HCT116 (cell line): ENCODE results near the gene ANKRD44.

Source experiments
- CEBPB ChIP-seq: IDR thresholded peaks from 2 replicates; pipeline ENCODE4 v1.6.1; 2012; ENCODE audit warnings: low read depth
- EGR1 ChIP-seq: IDR thresholded peaks from 2 replicates; pipeline ENCODE4 v1.6.1; 2012; ENCODE audit warnings: low read depth
- ELF1 ChIP-seq: IDR thresholded peaks from 2 replicates; pipeline ENCODE4 v1.6.1; 2012; ENCODE audit warnings: low read depth, borderline replicate concordance
- JUND ChIP-seq: IDR thresholded peaks from 2 replicates; pipeline ENCODE4 v1.6.1; 2012
- POLR2A ChIP-seq: IDR thresholded peaks from 2 replicates; pipeline ENCODE4 v1.7.0; 2011; ENCODE audit warnings: borderline replicate concordance; ENCODE audit not compliant: insufficient read depth, insufficient read length; ENCODE audit errors: extremely low read depth
- POLR2AphosphoS5 ChIP-seq: IDR thresholded peaks from 2 replicates; pipeline ENCODE4 v1.6.1; 2011; ENCODE audit warnings: mild to moderate bottlenecking, low read depth, low read length, moderate library complexity
- RAD21 ChIP-seq: IDR thresholded peaks from 2 replicates; pipeline ENCODE4 v1.6.1; 2012; ENCODE audit warnings: low read depth, mild to moderate bottlenecking
- TF ChIP-seq, protein P1 (sequence below), 3 experiments: fragments of 200-600 bp in 1 of 3; sonication (generic) in 1 of 3; IDR thresholded peaks in 2 of 3; conservative IDR thresholded peaks in 1 of 3; 2 replicates each; pipeline ENCODE4 v1.5.1; 2012 to 2017; ENCODE audit warnings: low read depth in 2 of 3, low read length in 2 of 3, antibody characterized with exemption in 1 of 3, borderline replicate concordance in 1 of 3, control low read depth in 1 of 3, mild to moderate bottlenecking in 1 of 3, mixed read lengths in 1 of 3, mixed run types in 1 of 3, moderate library complexity in 1 of 3; ENCODE audit not compliant: insufficient read depth in 1 of 3
- TF ChIP-seq, protein P2 (sequence below): IDR thresholded peaks from 2 replicates; pipeline ENCODE4 v1.6.1; 2012
- TF ChIP-seq, protein P3 (sequence below): IDR thresholded peaks from 2 replicates; pipeline ENCODE4 v1.6.1; 2012; ENCODE audit warnings: low read depth

DNA sequence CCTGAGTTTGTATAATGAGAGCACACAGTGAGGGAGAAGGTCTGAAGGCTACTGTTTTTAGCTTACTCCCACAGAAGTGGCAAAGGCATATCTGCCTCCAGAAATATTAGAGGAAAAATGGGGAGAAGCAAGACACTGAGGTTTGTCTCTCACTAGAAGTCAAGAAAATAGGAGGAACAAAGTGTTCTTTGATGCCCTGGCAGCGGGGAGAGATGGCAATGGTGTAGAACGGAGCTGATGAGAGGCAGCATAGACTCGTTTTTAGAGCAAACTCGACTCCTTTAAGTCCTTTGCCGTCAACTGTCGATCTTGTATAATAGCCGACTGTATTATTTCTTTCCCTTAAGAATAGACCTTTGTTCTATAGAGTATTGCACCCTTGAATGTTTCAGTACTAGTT is 73.8 kb downstream of the ANKRD44 start:
- TF ChIP-seq CEBPB (no peak), POLR2A (no peak), ELF1 (no peak), POLR2AphosphoS5 (no peak), EGR1 (no peak), JUND (no peak), RAD21 (no peak)
- TF ChIP-seq, protein P1, sequence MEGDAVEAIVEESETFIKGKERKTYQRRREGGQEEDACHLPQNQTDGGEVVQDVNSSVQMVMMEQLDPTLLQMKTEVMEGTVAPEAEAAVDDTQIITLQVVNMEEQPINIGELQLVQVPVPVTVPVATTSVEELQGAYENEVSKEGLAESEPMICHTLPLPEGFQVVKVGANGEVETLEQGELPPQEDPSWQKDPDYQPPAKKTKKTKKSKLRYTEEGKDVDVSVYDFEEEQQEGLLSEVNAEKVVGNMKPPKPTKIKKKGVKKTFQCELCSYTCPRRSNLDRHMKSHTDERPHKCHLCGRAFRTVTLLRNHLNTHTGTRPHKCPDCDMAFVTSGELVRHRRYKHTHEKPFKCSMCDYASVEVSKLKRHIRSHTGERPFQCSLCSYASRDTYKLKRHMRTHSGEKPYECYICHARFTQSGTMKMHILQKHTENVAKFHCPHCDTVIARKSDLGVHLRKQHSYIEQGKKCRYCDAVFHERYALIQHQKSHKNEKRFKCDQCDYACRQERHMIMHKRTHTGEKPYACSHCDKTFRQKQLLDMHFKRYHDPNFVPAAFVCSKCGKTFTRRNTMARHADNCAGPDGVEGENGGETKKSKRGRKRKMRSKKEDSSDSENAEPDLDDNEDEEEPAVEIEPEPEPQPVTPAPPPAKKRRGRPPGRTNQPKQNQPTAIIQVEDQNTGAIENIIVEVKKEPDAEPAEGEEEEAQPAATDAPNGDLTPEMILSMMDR (IDR thresholded peaks at IDR 0.05 in 2 of 3, conservative IDR thresholded peaks at IDR 0.05 in 1 of 3; ENCODE audit: borderline replicate concordance in 1 of 3, insufficient read depth in 1 of 3, low read depth in 2 of 3, low read length in 2 of 3), result no peak
- TF ChIP-seq, protein P2, sequence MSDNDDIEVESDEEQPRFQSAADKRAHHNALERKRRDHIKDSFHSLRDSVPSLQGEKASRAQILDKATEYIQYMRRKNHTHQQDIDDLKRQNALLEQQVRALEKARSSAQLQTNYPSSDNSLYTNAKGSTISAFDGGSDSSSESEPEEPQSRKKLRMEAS, result no peak
- TF ChIP-seq, protein P3, sequence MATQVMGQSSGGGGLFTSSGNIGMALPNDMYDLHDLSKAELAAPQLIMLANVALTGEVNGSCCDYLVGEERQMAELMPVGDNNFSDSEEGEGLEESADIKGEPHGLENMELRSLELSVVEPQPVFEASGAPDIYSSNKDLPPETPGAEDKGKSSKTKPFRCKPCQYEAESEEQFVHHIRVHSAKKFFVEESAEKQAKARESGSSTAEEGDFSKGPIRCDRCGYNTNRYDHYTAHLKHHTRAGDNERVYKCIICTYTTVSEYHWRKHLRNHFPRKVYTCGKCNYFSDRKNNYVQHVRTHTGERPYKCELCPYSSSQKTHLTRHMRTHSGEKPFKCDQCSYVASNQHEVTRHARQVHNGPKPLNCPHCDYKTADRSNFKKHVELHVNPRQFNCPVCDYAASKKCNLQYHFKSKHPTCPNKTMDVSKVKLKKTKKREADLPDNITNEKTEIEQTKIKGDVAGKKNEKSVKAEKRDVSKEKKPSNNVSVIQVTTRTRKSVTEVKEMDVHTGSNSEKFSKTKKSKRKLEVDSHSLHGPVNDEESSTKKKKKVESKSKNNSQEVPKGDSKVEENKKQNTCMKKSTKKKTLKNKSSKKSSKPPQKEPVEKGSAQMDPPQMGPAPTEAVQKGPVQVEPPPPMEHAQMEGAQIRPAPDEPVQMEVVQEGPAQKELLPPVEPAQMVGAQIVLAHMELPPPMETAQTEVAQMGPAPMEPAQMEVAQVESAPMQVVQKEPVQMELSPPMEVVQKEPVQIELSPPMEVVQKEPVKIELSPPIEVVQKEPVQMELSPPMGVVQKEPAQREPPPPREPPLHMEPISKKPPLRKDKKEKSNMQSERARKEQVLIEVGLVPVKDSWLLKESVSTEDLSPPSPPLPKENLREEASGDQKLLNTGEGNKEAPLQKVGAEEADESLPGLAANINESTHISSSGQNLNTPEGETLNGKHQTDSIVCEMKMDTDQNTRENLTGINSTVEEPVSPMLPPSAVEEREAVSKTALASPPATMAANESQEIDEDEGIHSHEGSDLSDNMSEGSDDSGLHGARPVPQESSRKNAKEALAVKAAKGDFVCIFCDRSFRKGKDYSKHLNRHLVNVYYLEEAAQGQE, result no peak
